Measurements from ENCODE around the gene UNG. TPM values are rescaled to one million over a fixed set of nuclear protein-coding genes. Genes with fewer than 3 reads are reported as not detected.

UNG gene
- total and polyA plus RNA-seq, 9 of the 15 experiments (the other 6 are each of a cell fraction or from before 2014, with no cell fraction given) = 8.4 to 59.8 (median 41.0) TPM

- TF ChIP-seq ZNF318 (IDR thresholded peaks at IDR 0.05; ENCODE audit: borderline replicate concordance in 1 of 2, low read depth in 1 of 2) (no peak), ARID1B (IDR thresholded peaks at IDR 0.05) (peak; percentile 13; the same call in 1 of the 2 replicates), SMAD4 (CRISPR knock-in tag; conservative IDR thresholded peaks at IDR 0.05) (peak; percentile 71), HNRNPLL (IDR thresholded peaks at IDR 0.05; ENCODE audit: low read depth, low read length, poor library complexity, severe bottlenecking) (no peak), ZNF212 (CRISPR knock-in tag; IDR thresholded peaks at IDR 0.05) (no peak), GABPA (tag; conservative IDR thresholded peaks at IDR 0.05; ENCODE audit: low read depth) (peak; percentile 52; the same call in 1 of the 2 replicates), CBFA2T3 (IDR thresholded peaks at IDR 0.05) (no peak), TEAD2 (tag; IDR thresholded peaks at IDR 0.05) (no peak), E2F1 (CRISPR knock-in tag; IDR thresholded peaks at IDR 0.05) (no peak), CBX3 (IDR thresholded peaks at IDR 0.05; ENCODE audit: borderline replicate concordance in 1 of 2, low read length in 2 of 2) (no peak), ARID3B (CRISPR knock-in tag; IDR thresholded peaks at IDR 0.05; ENCODE audit: borderline replicate concordance) (0 out of 2 replicates have a peak, but pooled peaks have one; percentile 45), FOXK2 (conservative IDR thresholded peaks at IDR 0.05 in 1 of 2, IDR thresholded peaks at IDR 0.05 in 1 of 2; ENCODE audit: low read depth in 2 of 2) (peak in 1 of 2 experiments; percentile 16; a peak in 1 of 4 replicates), ATF3 (IDR thresholded peaks at IDR 0.05) (peak; percentile 53), ATF3 (CRISPR knock-in tag; conservative IDR thresholded peaks at IDR 0.05) (no peak), ESRRA (IDR thresholded peaks at IDR 0.05; ENCODE audit: borderline replicate concordance, low read depth) (peak; percentile 99), MIER1 (IDR thresholded peaks at IDR 0.05; ENCODE audit: low read depth) (no peak)
Observed at GRCh38 chr12:109110988-109111495, 13.6 kb downstream of the UNG start (continued).

Measured in K562 (cell line).